H9 (cell line): ENCODE results near the gene ZSWIM6. TPM values are rescaled to one million over a fixed set of nuclear protein-coding genes. Genes with fewer than 3 reads are reported as not detected.

ENCODE experiments used
- DNase-seq: peaks from one replicate; pipeline ENCODE4 v3.0.0-alpha.2; 2017
- H2AFZ ChIP-seq: one replicate; pipeline ENCODE4 v1.6.1; 2013; ENCODE audit warnings: mild to moderate bottlenecking, low read length, control low read depth, moderate library complexity
- H2AK5ac ChIP-seq: 2 replicates; pipeline ENCODE4 v1.6.1; 2013; ENCODE audit warnings: low read length, control low read depth, mixed read lengths; ENCODE audit not compliant: insufficient read length
- H2BK120ac ChIP-seq: one replicate; pipeline ENCODE4 v1.6.1; 2013; ENCODE audit warnings: low read depth, mild to moderate bottlenecking, low read length, control low read depth, inconsistent platforms; ENCODE audit not compliant: poor library complexity, severe bottlenecking
- H2BK12ac ChIP-seq: 2 replicates; pipeline ENCODE4 v1.6.1; 2013; ENCODE audit warnings: low read length, control low read depth, mixed read lengths, low read depth; ENCODE audit not compliant: insufficient read length
- H2BK15ac ChIP-seq: 2 replicates; pipeline ENCODE4 v1.6.1; 2013; ENCODE audit warnings: low read depth, low read length, control low read depth
- H2BK20ac ChIP-seq: one replicate; pipeline ENCODE4 v1.6.1; 2013; ENCODE audit warnings: low read depth, mild to moderate bottlenecking, low read length, control low read depth, inconsistent platforms; ENCODE audit not compliant: poor library complexity, severe bottlenecking
- H2BK5ac ChIP-seq: 2 replicates; pipeline ENCODE4 v1.6.1; 2013; ENCODE audit warnings: low read length, control low read depth, mixed read lengths; ENCODE audit not compliant: insufficient read length
- H3K14ac ChIP-seq: 2 replicates; pipeline ENCODE4 v1.6.1; 2013; ENCODE audit warnings: low read length, control low read depth; ENCODE audit not compliant: insufficient read depth
- H3K18ac ChIP-seq: 2 replicates; pipeline ENCODE4 v1.6.1; 2013; ENCODE audit warnings: low read depth, mild to moderate bottlenecking, mixed read lengths, low read length, control low read depth; ENCODE audit not compliant: insufficient read length
- H3K23ac ChIP-seq: 2 replicates; pipeline ENCODE4 v1.6.1; 2013; ENCODE audit warnings: low read length, control low read depth, mixed read lengths, low read depth; ENCODE audit not compliant: insufficient read length
- H3K23me2 ChIP-seq: 2 replicates; pipeline ENCODE4 v1.6.1; 2013; ENCODE audit warnings: low read depth, mild to moderate bottlenecking, mixed read lengths, low read length, control low read depth; ENCODE audit not compliant: insufficient read length, poor library complexity, severe bottlenecking
- H3K27ac ChIP-seq: 2 replicates; pipeline ENCODE4 v1.5.1; 2013; ENCODE audit warnings: low read length, control low read depth, mixed read lengths, low read depth; ENCODE audit not compliant: insufficient read length
- H3K27me3 ChIP-seq: 2 replicates; pipeline ENCODE4 v1.6.1; 2013; ENCODE audit warnings: low read length, control low read depth, inconsistent platforms; ENCODE audit not compliant: insufficient read depth
- H3K4ac ChIP-seq: 2 replicates; pipeline ENCODE4 v1.6.1; 2013; ENCODE audit warnings: low read depth, mild to moderate bottlenecking, control low read depth, inconsistent platforms, low read length, moderate library complexity
- H3K4me1 ChIP-seq: 2 replicates; pipeline ENCODE4 v1.6.1; 2013; ENCODE audit warnings: low read length, control low read depth, inconsistent platforms; ENCODE audit not compliant: insufficient read depth
- H3K4me2 ChIP-seq: 2 replicates; pipeline ENCODE4 v1.6.1; 2013; ENCODE audit warnings: low read length, control low read depth, mixed read lengths; ENCODE audit not compliant: insufficient read length, insufficient read depth
- H3K56ac ChIP-seq: 2 replicates; pipeline ENCODE4 v1.6.1; 2013; ENCODE audit warnings: low read depth, mild to moderate bottlenecking, mixed read lengths, low read length, control low read depth; ENCODE audit not compliant: insufficient read length
- H3K79me1 ChIP-seq: 2 replicates; pipeline ENCODE4 v1.6.1; 2013; ENCODE audit warnings: low read depth, mild to moderate bottlenecking, moderate library complexity, low read length, control low read depth, inconsistent platforms; ENCODE audit not compliant: insufficient read depth, poor library complexity, severe bottlenecking
- H3K79me2 ChIP-seq: 2 replicates; pipeline ENCODE4 v1.6.1; 2013; ENCODE audit warnings: low read length, control low read depth, inconsistent platforms; ENCODE audit not compliant: insufficient read depth
- H3K9ac ChIP-seq: 2 replicates; pipeline ENCODE4 v1.6.1; 2013; ENCODE audit warnings: low read length, control low read depth, mixed read lengths; ENCODE audit not compliant: insufficient read length; ENCODE audit errors: extremely low read depth
- H3K9me3 ChIP-seq: one replicate; pipeline ENCODE4 v1.6.1; 2013; ENCODE audit warnings: low read depth, low read length, inconsistent platforms; ENCODE audit not compliant: control insufficient read depth
- H3T11ph ChIP-seq: one replicate; pipeline ENCODE4 v1.6.1; 2013; ENCODE audit warnings: mild to moderate bottlenecking, low read length, control low read depth, inconsistent platforms
- H4K20me1 ChIP-seq: one replicate; pipeline ENCODE4 v1.6.1; 2013; ENCODE audit not compliant: control insufficient read depth, insufficient read length, insufficient read depth
- H4K5ac ChIP-seq: 2 replicates; pipeline ENCODE4 v1.6.1; 2013; ENCODE audit warnings: low read depth, mild to moderate bottlenecking, mixed read lengths, low read length, control low read depth; ENCODE audit not compliant: insufficient read length
- H4K8ac ChIP-seq: replicated peaks from 2 replicates; pipeline ENCODE4 v1.6.1; 2013; ENCODE audit warnings: low read length, control low read depth, mixed read lengths, low read depth; ENCODE audit not compliant: insufficient read length
- H4K91ac ChIP-seq: 2 replicates; pipeline ENCODE4 v1.6.1; 2013; ENCODE audit warnings: low read depth, mild to moderate bottlenecking, moderate library complexity, mixed read lengths, low read length, control low read depth; ENCODE audit not compliant: insufficient read length
- H3K27ac Mint-ChIP-seq, 3 experiments: 2 replicates in 2 of 3; 3 replicates in 1 of 3; pipeline ENCODE4 v1.8.0; 2020 to 2021; ENCODE audit warnings: mixed read lengths in 3 of 3, mild to moderate bottlenecking in 1 of 3, moderate library complexity in 1 of 3
- H3K27me3 Mint-ChIP-seq: 2 replicates; pipeline ENCODE4 v1.8.0; 2021; ENCODE audit warnings: low read depth, mild to moderate bottlenecking, moderate library complexity, mixed read lengths
- H3K36me3 Mint-ChIP-seq, 3 experiments: 2 replicates in 2 of 3; 3 replicates in 1 of 3; pipeline ENCODE4 v1.8.0; 2020 to 2021; ENCODE audit warnings: low read depth in 3 of 3, mixed read lengths in 3 of 3; ENCODE audit not compliant: insufficient read depth in 1 of 3
- H3K4me1 Mint-ChIP-seq, 2 experiments: 2 replicates each; pipeline ENCODE4 v1.8.0; 2020; ENCODE audit warnings: mixed read lengths in 2 of 2
- H3K4me3 Mint-ChIP-seq, 2 experiments: 2 replicates in 1 of 2; 3 replicates in 1 of 2; pipeline ENCODE4 v1.8.0; 2020 to 2021; ENCODE audit warnings: mild to moderate bottlenecking in 2 of 2, mixed read lengths in 2 of 2, moderate library complexity in 1 of 2
- H3K9me3 Mint-ChIP-seq, 2 experiments: 2 replicates in 1 of 2; 3 replicates in 1 of 2; pipeline ENCODE4 v1.8.0; 2020; ENCODE audit warnings: mild to moderate bottlenecking in 2 of 2, mixed read lengths in 2 of 2, moderate library complexity in 1 of 2
- CTCF ChIP-seq: fragments of 200-600 bp; sonication (generic); conservative IDR thresholded peaks from 3 replicates; pipeline ENCODE4 v1.8.0; 2021; ENCODE audit warnings: antibody characterized with exemption, mild to moderate bottlenecking
- WGBS: extraction: QIAGEN DNeasy Blood & Tissue Kit; methylation state at CpG from one replicate; pipeline ENCODE4 v1.1.7; 2013; ENCODE audit warnings: missing lambda C conversion rate, low lambda C conversion rate, mixed read lengths; ENCODE audit not compliant: insufficient read length; ENCODE audit errors: extremely low coverage; 5-methylcytosine and 5-hydroxymethylcytosine counted together
- total RNA-seq: library from RNA; stranded (reverse); gene quantifications from 2 replicates; pipeline ENCODE4 v1.2.1, GENCODE V29; 2021

The ZSWIM6 gene
- total RNA-seq, 1 experiment from 2014 or later = 11.5 TPM

DNA sequence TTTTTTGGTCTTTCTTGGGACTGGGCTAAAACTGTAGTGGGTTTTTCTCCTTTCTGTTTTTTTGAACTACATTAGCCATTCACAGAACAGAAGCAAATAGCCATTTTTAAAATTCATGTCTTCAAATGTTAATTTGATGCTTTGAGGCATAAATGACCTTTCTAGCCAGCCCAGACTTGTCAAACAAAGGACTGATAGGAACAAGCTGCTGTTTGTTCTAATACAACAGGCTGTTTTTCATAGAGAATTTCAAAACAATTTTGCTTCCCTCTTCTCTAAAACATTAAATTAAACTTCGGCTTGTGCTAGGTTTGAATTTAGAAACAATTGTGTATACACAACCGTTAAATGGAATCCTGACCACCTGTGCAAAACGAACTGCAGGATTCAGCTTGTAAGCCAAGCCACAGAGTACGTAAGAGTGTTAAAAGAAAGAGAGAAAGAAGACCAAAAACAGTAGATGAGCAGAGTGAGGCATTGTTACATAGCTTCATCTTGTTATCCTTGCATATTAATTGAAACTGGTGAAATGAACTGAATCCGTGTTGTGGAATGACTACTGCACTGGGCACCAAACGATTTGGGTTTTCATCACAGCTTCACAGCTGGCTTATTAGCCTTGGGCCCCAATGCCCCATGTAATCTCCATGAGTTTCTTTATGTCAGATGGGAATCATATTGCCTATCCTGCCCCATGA lies 100.0 kb downstream of the ZSWIM6 start:
- peaks cover 0 to 4% (median 0%) of the 10 kb centered on the region in 3 experiments; a peak in 1 of 7 replicates for H3K36me3 Mint-ChIP-seq
- Histone ChIP-seq H3K56ac (no peak overlapping the region), H3T11ph (no peak overlapping the region), H3K23ac (no peak overlapping the region), H2BK12ac (no peak overlapping the region), H3K23me2 (no peaks in the 10 kb centered on the region), H4K5ac (no peak overlapping the region), H3K4me2 (no peak overlapping the region), H4K8ac (no peak overlapping the region), H3K79me2 (no peaks in the 10 kb centered on the region; the same call in 1 of the 2 replicates), H3K79me1 (peaks cover 2% of the 10 kb centered on the region), H2BK5ac (no peak overlapping the region), H4K91ac (no peak overlapping the region), H2AFZ (no peak overlapping the region), H3K4me1 (peaks cover 6% of the 10 kb centered on the region; the same call in 1 of the 2 replicates), H2BK15ac (no peak overlapping the region), H3K27ac (peak overlapping the region; percentile 10), H3K18ac (no peak overlapping the region), H4K20me1 (no peaks in the 10 kb centered on the region), H3K27me3 (no peaks in the 10 kb centered on the region), H2AK5ac (no peak overlapping the region), H2BK120ac (no peak overlapping the region), H2BK20ac (no peak overlapping the region), H3K4ac (no peak overlapping the region), H3K9me3 (no peaks in the 10 kb centered on the region), H3K14ac (no peak overlapping the region), H3K9ac (no peak overlapping the region)
- no peaks in the 10 kb centered on the region for H3K27me3 Mint-ChIP-seq
- 0 out of 5 replicates have a peak, but pooled peaks cover 0 to 2% of the 10 kb centered on the region in 2 experiments for H3K9me3 Mint-ChIP-seq
- H3K4me3 Mint-ChIP-seq = no peak overlapping the region
- WGBS = no CpG with 5 or more reads among the region's 6 CpGs
- peak overlapping the region; percentile 10 to 79 (median 36); a peak in 5 of 7 replicates for H3K27ac Mint-ChIP-seq
- peaks cover 28 to 29% of the 10 kb centered on the region in 2 experiments for H3K4me1 Mint-ChIP-seq
- no peak for DNase-seq
- TF ChIP-seq CTCF = no peak
